ENCODE data around the gene RPP25L. TPM values are rescaled to one million over a fixed set of nuclear protein-coding genes. Genes with fewer than 3 reads are reported as not detected.

RPP25L gene
- total RNA-seq, 1 experiment from 2014 or later = 51.1 TPM

DNA sequence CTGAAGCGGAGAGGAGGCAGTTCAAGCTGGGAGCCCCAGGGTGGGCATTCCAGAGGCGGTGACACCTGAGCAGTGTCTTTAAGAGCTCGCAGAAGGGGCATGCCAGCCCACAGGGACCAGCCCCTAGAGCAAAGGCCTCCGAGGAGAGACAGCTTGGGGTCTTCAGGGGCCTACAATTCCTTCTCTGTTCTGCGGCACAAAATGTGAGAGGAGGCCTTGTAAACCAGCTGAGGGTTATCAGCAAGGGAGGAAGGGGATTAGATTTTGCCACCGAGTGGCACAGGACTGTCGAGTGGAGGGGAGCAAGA is 26.2 kb upstream of the RPP25L start:
- ChIA-PET CTCF (interaction anchor here (0.7 to 2.5 kb wide), 3 partner anchors 9 to 34 kb away, joined by 3 to 9 read pairs (median 7); partner anchors contain the start of genes DCTN3 and GALT), RAD21 (ENCODE audit: low non-redundant PET in 1 of 2, low total read pairs in 2 of 2, uncharacterized antibody in 2 of 2, unreplicated experiment in 2 of 2) (no interaction called here), POLR2A (interaction anchor here (0.6 to 3.1 kb wide), 8 partner anchors 8 to 261 kb away, joined by 3 to 26 read pairs (median 8); partner anchors contain the start of genes ARID3C, DCTN3, GALT and IL11RA)
- peaks cover 15 to 38% of the 10 kb centered on the region in 2 experiments; a peak in 3 of 4 replicates for H3K4me1 ChIP-seq (ENCODE audit: control insufficient read depth in 1 of 2, insufficient read depth in 2 of 2, low read length in 2 of 2)
- no peaks in the 10 kb centered on the region for H3K27me3 ChIP-seq (ENCODE audit: insufficient read depth, low read length)
- no peaks in the 10 kb centered on the region for H3K9me3 ChIP-seq (ENCODE audit: control insufficient read depth in 1 of 2, insufficient read depth in 1 of 2, low read depth in 1 of 2, low read length in 2 of 2)
- H3K4me3 ChIP-seq (replicated peaks in 1 of 2; ENCODE audit: low read depth in 1 of 2, low read length in 2 of 2) = peak overlapping the region; percentile 94
- peak overlapping the region; percentile 95 for H3K4me2 ChIP-seq (ENCODE audit: low read length)
- no peaks in the 10 kb centered on the region for H4K20me1 ChIP-seq (ENCODE audit: insufficient read depth)
- H3K36me3 ChIP-seq (ENCODE audit: control insufficient read depth in 1 of 2, insufficient read depth in 2 of 2, low read length in 2 of 2) = peaks cover 0 to 12% of the 10 kb centered on the region in 2 experiments; a peak in 2 of 4 replicates
- no peak overlapping the region for H2AFZ ChIP-seq (ENCODE audit: low read depth, low read length, poor library complexity, severe bottlenecking)
- no peak for DNase-seq (ENCODE audit: low read depth, low spot score)
- H3K27ac ChIP-seq (ENCODE audit: low read depth, low read length) = peak overlapping the region; percentile 85
- ATAC-seq = no peak; the same call in 1 of the 2 replicates
- intact Hi-C loops (cut with micrococcal nuclease) = no loop called here
- peak overlapping the region; percentile 94 for H3K9ac ChIP-seq (ENCODE audit: low read length)
- no peaks in the 10 kb centered on the region for H3K9me2 ChIP-seq (ENCODE audit: insufficient read depth)
- TF ChIP-seq MAX (IDR thresholded peaks at IDR 0.05) (no peak), ELF1 (IDR thresholded peaks at IDR 0.05; ENCODE audit: borderline replicate concordance, low read depth) (no peak), REST (IDR thresholded peaks at IDR 0.05; ENCODE audit: low read depth) (no peak), FOSL1 (IDR thresholded peaks at IDR 0.05; ENCODE audit: low read depth) (no peak), JUND (IDR thresholded peaks at IDR 0.05) (no peak), EZH2 (IDR thresholded peaks at IDR 0.05) (no peak), TCF7L2 (IDR thresholded peaks at IDR 0.05; ENCODE audit: borderline replicate concordance, extremely low read depth, insufficient read depth, insufficient read length) (no peak), ZNF274 (IDR thresholded peaks at IDR 0.05; ENCODE audit: low read depth, low read length) (no peak), YY1 (IDR thresholded peaks at IDR 0.05; ENCODE audit: extremely low read depth, insufficient replicate concordance, low read depth, low read length) (no peak), SRF (IDR thresholded peaks at IDR 0.05; ENCODE audit: low read depth) (no peak), POLR2A (IDR thresholded peaks at IDR 0.05; ENCODE audit: borderline replicate concordance, extremely low read depth, insufficient read depth, insufficient read length) (no peak), ZFX (IDR thresholded peaks at IDR 0.05) (no peak), POLR2AphosphoS5 (IDR thresholded peaks at IDR 0.05; ENCODE audit: low read depth, low read length) (no peak), CBX3 (IDR thresholded peaks at IDR 0.05; ENCODE audit: low read depth) (no peak), CEBPB (IDR thresholded peaks at IDR 0.05; ENCODE audit: low read depth) (no peak), EGR1 (IDR thresholded peaks at IDR 0.05; ENCODE audit: low read depth) (no peak), SIN3A (IDR thresholded peaks at IDR 0.05; ENCODE audit: low read depth) (no peak)
- TF ChIP-seq, protein P1, sequence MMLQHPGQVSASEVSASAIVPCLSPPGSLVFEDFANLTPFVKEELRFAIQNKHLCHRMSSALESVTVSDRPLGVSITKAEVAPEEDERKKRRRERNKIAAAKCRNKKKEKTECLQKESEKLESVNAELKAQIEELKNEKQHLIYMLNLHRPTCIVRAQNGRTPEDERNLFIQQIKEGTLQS (IDR thresholded peaks at IDR 0.05) = no peak
- TF ChIP-seq, protein P2, sequence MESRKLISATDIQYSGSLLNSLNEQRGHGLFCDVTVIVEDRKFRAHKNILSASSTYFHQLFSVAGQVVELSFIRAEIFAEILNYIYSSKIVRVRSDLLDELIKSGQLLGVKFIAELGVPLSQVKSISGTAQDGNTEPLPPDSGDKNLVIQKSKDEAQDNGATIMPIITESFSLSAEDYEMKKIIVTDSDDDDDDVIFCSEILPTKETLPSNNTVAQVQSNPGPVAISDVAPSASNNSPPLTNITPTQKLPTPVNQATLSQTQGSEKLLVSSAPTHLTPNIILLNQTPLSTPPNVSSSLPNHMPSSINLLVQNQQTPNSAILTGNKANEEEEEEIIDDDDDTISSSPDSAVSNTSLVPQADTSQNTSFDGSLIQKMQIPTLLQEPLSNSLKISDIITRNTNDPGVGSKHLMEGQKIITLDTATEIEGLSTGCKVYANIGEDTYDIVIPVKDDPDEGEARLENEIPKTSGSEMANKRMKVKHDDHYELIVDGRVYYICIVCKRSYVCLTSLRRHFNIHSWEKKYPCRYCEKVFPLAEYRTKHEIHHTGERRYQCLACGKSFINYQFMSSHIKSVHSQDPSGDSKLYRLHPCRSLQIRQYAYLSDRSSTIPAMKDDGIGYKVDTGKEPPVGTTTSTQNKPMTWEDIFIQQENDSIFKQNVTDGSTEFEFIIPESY (IDR thresholded peaks at IDR 0.05; ENCODE audit: extremely low read depth, insufficient replicate concordance, low read length) = no peak
- TF ChIP-seq, protein P3, sequence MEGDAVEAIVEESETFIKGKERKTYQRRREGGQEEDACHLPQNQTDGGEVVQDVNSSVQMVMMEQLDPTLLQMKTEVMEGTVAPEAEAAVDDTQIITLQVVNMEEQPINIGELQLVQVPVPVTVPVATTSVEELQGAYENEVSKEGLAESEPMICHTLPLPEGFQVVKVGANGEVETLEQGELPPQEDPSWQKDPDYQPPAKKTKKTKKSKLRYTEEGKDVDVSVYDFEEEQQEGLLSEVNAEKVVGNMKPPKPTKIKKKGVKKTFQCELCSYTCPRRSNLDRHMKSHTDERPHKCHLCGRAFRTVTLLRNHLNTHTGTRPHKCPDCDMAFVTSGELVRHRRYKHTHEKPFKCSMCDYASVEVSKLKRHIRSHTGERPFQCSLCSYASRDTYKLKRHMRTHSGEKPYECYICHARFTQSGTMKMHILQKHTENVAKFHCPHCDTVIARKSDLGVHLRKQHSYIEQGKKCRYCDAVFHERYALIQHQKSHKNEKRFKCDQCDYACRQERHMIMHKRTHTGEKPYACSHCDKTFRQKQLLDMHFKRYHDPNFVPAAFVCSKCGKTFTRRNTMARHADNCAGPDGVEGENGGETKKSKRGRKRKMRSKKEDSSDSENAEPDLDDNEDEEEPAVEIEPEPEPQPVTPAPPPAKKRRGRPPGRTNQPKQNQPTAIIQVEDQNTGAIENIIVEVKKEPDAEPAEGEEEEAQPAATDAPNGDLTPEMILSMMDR (IDR thresholded peaks at IDR 0.05 in 2 of 3, conservative IDR thresholded peaks at IDR 0.05 in 1 of 3; ENCODE audit: borderline replicate concordance in 1 of 3, insufficient read depth in 1 of 3, low read depth in 2 of 3, low read length in 2 of 3) = no peak
- peaks cover 27% of the 10 kb centered on the region for H3K79me2 ChIP-seq (ENCODE audit: insufficient read depth, low read length)
- BruUV-seq (replicated peaks) = no TSS peak

All from HCT116 (cell line).